IPS DF 6.9 (cell line): ENCODE results near the gene PDXDC1.
"Not testable (repeated sequence)": the region's sequence is repeated elsewhere in the genome, so short reads cannot be mapped to it uniquely, and the experiment has no call there.

Source experiments
- DNase-seq: peaks from one replicate; pipeline ENCODE4 v3.0.0-alpha.2; 2013; ENCODE audit warnings: low read depth, low spot score
- H3K27ac ChIP-seq: one replicate; pipeline ENCODE4 v1.5.1; 2013; ENCODE audit warnings: low read length, control low read depth
- H3K27me3 ChIP-seq: 2 replicates; pipeline ENCODE4 v1.6.1; 2013; ENCODE audit warnings: mild to moderate bottlenecking, low read length; ENCODE audit not compliant: control insufficient read depth, insufficient read depth
- H3K36me3 ChIP-seq: 2 replicates; pipeline ENCODE4 v1.6.1; 2013; ENCODE audit warnings: low read length; ENCODE audit not compliant: control insufficient read depth, insufficient read depth
- H3K4me1 ChIP-seq: 2 replicates; pipeline ENCODE4 v1.6.1; 2013; ENCODE audit warnings: low read length; ENCODE audit not compliant: control insufficient read depth, insufficient read depth
- H3K4me3 ChIP-seq: 2 replicates; pipeline ENCODE4 v1.5.1; 2013; ENCODE audit warnings: mild to moderate bottlenecking, low read length
- H3K9me3 ChIP-seq: 2 replicates; pipeline ENCODE4 v1.6.1; 2013; ENCODE audit warnings: low read length, inconsistent platforms; ENCODE audit not compliant: control insufficient read depth, insufficient read depth
- WGBS: extraction: QIAGEN DNeasy Blood & Tissue Kit; methylation state at CpG from one replicate; pipeline ENCODE4 v1.1.7; 2013; ENCODE audit warnings: mixed read lengths, missing lambda C conversion rate; ENCODE audit not compliant: insufficient read length, insufficient coverage; 5-methylcytosine and 5-hydroxymethylcytosine counted together

PDXDC1 gene, protein sequence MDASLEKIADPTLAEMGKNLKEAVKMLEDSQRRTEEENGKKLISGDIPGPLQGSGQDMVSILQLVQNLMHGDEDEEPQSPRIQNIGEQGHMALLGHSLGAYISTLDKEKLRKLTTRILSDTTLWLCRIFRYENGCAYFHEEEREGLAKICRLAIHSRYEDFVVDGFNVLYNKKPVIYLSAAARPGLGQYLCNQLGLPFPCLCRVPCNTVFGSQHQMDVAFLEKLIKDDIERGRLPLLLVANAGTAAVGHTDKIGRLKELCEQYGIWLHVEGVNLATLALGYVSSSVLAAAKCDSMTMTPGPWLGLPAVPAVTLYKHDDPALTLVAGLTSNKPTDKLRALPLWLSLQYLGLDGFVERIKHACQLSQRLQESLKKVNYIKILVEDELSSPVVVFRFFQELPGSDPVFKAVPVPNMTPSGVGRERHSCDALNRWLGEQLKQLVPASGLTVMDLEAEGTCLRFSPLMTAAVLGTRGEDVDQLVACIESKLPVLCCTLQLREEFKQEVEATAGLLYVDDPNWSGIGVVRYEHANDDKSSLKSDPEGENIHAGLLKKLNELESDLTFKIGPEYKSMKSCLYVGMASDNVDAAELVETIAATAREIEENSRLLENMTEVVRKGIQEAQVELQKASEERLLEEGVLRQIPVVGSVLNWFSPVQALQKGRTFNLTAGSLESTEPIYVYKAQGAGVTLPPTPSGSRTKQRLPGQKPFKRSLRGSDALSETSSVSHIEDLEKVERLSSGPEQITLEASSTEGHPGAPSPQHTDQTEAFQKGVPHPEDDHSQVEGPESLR

DNA sequence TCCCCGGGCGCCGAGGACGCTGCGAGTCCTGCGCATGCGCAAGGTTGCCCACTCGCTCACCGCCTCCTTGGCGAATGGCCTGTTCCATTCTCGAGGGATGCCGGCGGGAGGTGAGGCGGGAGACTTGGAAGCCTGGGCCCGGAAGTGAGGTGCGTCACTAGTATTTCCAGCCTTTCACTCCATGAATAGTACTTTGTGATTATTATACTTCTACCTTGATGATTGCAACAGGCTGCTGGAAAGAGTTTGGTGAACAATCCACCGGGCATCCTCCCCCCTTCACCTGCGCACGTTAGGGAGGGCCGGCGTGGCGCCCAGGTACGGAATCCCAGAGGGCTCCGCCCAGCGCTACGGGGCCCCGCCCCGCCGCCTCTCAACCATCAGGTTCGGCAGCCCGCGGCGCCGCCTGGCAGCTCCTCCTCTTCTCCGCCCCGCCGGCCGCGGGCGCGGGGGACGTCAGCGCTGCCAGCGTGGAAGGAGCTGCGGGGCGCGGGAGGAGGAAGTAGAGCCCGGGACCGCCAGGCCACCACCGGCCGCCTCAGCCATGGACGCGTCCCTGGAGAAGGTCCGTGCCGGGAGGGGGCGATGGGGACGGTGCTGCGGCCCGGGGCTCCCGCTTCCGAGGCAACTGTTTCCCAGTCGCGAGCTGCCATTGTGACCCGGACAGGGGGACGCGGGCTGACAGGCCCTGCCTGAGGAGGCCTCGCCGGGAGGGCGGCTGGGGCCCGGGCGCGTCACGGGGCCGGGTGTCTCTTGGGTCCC lies at the start of gene PDXDC1:
Gene PDXDC1 (plus strand): TSS at position 371 of the 762 bp plus-strand sequence. CDS start 174 bp downstream, at position 545.
- not testable (repeated sequence) for H3K36me3 ChIP-seq, H3K27ac ChIP-seq, H3K4me1 ChIP-seq, H3K9me3 ChIP-seq, H3K27me3 ChIP-seq
- peak; percentile 88 for DNase-seq
- no CpG with 5 or more reads among the region's 74 CpGs for WGBS
- peak within 1 kb of the TSS; percentile 98 for H3K4me3 ChIP-seq

DNA sequence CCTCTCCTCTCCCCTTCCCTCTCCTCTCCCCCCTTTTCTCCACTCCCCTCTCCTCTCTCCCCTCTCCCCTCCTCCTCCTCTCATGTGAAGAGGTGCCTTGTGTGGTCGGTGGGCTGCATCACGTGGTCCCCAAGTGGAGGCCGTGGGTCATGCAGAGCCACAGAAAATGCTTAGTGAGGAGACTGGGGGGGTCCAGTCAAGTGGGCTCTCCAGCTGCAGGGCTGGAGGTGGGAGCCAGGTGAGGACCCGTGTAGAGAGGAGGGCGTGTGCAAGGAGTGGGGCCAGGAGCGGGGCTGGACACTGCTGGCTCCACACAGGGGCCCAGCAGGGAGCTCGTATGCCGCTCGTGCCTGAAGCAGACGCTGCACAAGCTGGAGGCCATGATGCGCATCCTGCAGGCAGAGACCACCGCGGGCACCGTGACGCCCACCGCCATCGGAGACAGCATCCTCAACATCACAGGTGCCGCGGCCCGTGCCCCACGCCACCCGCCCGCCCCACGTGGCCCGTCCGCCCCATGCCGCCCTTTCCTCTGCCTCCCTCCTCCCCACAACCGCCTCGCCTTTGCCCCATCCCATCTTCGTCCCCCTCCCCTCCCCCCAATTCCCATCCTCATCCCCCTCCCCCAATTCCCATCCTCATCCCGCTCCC lies 46.6 kb upstream of the PDXDC1 start:
- H3K4me1 ChIP-seq, H3K9me3 ChIP-seq, H3K36me3 ChIP-seq, H3K27me3 ChIP-seq, DNase-seq, H3K27ac ChIP-seq, H3K4me3 ChIP-seq: not testable (repeated sequence)
- no CpG with 5 or more reads among the region's 31 CpGs for WGBS

DNA sequence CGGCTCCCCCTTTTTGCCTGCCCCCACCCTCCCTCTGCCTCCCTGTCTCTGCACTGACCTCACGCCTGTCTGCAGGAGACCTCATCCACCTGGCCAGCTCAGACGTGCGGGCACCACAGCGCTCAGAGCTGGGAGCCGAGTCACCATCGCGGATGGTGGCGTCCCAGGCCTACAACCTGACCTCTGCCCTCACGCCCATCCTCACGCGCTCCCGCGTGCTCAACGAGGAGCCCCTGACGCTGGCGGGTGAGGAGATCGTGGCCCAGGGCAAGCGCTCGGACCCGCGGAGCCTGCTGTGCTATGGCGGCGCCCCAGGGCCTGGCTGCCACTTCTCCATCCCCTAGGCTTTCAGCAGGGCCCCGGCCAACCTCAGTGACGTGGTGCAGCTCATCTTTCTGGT lies 45.6 kb upstream of the PDXDC1 start:
- not testable (repeated sequence) for H3K36me3 ChIP-seq, H3K9me3 ChIP-seq, DNase-seq, H3K27me3 ChIP-seq, H3K27ac ChIP-seq, H3K4me1 ChIP-seq, H3K4me3 ChIP-seq
- WGBS, result no CpG with 5 or more reads among the region's 26 CpGs

DNA sequence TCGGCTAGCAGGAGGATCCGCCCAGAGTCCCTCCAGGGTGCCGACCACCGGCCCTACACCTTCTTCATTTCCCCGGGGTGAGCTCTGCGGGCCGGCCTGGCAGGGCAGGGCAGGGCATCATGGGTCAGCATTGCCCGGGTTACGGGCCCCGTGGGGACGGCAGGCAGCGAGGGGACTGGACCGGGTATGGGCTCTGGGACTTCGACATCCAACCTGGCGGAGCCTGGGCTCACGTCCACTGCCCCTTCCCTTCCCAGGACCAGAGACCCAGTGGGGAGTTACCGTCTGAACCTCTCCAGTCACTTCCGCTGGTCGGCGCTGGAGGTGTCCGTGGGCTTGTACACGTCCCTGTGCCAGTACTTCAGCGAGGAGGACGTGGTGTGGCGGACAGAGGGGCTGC lies 44.6 kb upstream of the PDXDC1 start:
- WGBS, result no CpG with 5 or more reads among the region's 25 CpGs
- H3K4me3 ChIP-seq, DNase-seq: not testable (repeated sequence)

DNA sequence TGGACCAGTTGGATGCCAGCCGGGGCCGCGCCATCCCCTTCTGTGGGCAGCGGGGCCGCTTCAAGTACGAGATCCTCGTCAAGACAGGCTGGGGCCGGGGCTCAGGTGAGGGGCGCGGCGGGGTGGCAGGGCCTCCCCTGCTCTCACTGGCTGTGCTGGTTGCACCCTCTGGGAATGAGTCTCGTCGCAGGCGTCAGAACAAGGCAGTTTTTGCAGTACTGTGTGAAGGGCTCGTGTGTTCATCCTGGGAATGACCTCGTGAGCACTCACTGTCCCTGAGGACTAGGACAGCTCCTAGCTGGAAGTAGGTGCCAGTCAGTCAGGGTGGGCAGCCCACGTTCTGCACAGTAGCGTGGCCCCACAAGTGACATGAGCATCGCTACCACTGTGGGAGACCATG lies 43.9 kb upstream of the PDXDC1 start:
- not testable (repeated sequence) for H3K27me3 ChIP-seq, DNase-seq, H3K9me3 ChIP-seq, H3K4me1 ChIP-seq, H3K36me3 ChIP-seq, H3K27ac ChIP-seq, H3K4me3 ChIP-seq
- no CpG with 5 or more reads among the region's 19 CpGs for WGBS

More for the DNA sequence above, 44.6 kb upstream of the PDXDC1 start:
- not testable (repeated sequence) for H3K36me3 ChIP-seq, H3K9me3 ChIP-seq, H3K4me1 ChIP-seq, H3K27me3 ChIP-seq, H3K27ac ChIP-seq

DNA sequence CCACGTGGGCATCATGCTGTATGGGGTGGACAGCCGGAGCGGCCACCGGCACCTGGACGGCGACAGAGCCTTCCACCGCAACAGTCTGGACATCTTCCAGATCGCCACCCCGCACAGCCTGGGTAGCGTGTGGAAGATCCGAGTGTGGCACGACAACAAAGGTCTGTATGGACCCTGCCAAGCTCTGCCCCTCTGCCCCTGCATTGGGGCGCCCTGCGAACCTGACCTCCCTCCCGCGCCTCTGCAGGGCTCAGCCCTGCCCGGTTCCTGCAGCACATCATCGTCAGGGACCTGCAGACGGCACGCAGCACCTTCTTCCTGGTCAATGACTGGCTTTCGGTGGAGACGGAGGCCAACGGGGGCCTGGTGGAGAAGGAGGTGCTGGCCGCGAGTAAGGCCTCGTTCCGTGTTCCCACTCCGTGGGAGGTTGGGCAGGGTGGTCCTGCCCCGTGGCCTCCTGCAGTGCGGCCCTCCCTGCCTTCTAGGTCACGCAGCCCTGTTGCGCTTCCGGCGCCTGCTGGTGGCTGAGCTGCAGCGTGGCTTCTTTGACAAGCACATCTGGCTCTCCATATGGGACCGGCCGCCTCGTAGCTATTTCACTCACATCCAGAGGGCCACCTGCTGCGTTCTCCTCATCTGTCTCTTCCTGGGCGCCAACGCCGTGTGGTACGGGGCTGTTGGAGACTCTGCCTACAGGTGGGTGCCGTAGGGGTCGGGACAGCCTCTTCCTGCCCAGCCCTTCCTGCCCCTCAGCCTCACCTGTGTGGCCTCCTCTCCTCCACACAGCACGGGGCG lies 42.0 kb upstream of the PDXDC1 start:
- no CpG with 5 or more reads among the region's 47 CpGs for WGBS
- not testable (repeated sequence) for H3K4me3 ChIP-seq, H3K27ac ChIP-seq, H3K4me1 ChIP-seq, H3K9me3 ChIP-seq, H3K36me3 ChIP-seq, H3K27me3 ChIP-seq, DNase-seq

DNA sequence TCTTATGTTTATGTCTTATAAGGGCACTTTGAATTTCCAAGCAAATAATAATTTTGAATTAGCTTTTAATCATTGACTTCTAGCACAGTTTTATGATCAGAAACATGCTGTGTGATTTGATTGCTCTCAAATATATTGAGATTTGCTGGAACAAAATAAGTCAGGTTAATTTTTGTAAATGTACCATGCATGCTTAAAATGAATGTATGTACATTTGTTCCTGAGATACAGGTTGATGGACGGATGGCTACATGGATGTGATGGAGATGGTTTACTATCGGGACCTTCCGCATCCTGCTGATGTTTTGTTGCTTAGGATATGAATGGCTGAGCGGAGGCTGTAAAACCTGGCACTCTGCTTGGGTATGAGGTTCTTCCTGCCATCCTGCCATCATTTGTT lies 37.7 kb upstream of the PDXDC1 start, which contains the start of gene NPIPA1:
Gene NPIPA1 (plus strand): TSS at position 301 of the 400 bp plus-strand sequence. CDS start 0 bp downstream, at position 301.
- no CpG with 5 or more reads among the region's 4 CpGs for WGBS
- not testable (repeated sequence) for H3K27ac ChIP-seq, H3K9me3 ChIP-seq, H3K27me3 ChIP-seq, DNase-seq, H3K4me1 ChIP-seq, H3K36me3 ChIP-seq, H3K4me3 ChIP-seq

DNA sequence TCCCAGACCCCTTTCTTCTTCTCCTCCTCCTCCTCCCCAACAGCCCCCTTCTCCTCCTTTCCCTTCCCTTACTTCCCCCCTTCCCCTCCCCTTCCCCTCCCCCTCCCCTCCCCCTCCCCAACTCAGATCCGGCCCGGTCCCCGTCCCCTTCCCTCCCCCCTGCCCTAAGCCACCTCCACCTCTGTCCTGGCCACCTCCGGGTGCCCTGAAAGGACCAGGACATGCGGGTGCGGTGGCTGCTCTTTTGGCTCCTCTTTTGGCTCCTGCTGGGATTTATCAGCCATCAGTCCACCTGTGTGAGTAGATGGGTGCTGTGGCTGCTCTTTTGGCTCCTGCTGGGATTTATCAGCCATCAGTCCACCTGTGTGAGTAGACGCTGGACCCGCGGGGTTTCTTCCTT lies 36.8 kb upstream of the PDXDC1 start:
- H3K9me3 ChIP-seq, DNase-seq, H3K36me3 ChIP-seq, H3K27me3 ChIP-seq, H3K4me3 ChIP-seq, H3K4me1 ChIP-seq, H3K27ac ChIP-seq: not testable (repeated sequence)
- WGBS, result no CpG with 5 or more reads among the region's 9 CpGs

DNA sequence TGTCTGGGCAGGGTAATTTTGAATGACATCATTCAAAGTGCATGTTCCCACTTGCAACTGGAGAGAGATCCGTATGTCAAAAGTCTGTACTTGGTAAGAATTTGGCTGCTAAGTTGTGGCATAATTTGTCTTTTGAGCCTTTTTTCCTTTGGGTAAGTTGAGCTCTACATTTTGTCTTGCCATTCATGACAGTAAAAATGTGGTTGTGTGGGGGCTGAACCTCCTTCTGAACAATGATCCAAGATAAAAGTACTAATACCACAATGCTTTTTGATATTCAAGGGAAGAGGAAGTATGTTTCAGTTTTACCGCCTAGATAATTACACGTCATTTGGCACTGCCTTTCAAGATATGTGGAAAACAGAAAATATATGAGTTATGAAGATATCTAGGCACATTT lies 32.1 kb upstream of the PDXDC1 start:
- not testable (repeated sequence) for H3K36me3 ChIP-seq, H3K4me1 ChIP-seq, DNase-seq, H3K9me3 ChIP-seq, H3K27me3 ChIP-seq, H3K4me3 ChIP-seq, H3K27ac ChIP-seq
- WGBS, result no CpG with 5 or more reads among the region's 3 CpGs
